Uterus (tissue), 2 donors: Measurements from ENCODE around the gene RIPOR3.

Source experiments
- POLR2A ChIP-seq, 2 donors: fragments of 450-650 bp; IDR thresholded peaks; one replicate each; pipeline ENCODE4 v1.6.1; 2016; ENCODE audit warnings: antibody characterized with exemption in 2 of 2, mild to moderate bottlenecking in 1 of 2, moderate library complexity in 1 of 2
- TF ChIP-seq, protein P1 (sequence below), 4 experiments: fragments of 200-600 bp in 2 of 4; fragments of 450-650 bp in 2 of 4; sonication (generic) in 2 of 4; IDR thresholded peaks; one replicate each; pipeline ENCODE4 v1.5.1; 2016 to 2019; ENCODE audit warnings: antibody characterized with exemption in 4 of 4, mild to moderate bottlenecking in 2 of 4, moderate library complexity in 1 of 4

DNA sequence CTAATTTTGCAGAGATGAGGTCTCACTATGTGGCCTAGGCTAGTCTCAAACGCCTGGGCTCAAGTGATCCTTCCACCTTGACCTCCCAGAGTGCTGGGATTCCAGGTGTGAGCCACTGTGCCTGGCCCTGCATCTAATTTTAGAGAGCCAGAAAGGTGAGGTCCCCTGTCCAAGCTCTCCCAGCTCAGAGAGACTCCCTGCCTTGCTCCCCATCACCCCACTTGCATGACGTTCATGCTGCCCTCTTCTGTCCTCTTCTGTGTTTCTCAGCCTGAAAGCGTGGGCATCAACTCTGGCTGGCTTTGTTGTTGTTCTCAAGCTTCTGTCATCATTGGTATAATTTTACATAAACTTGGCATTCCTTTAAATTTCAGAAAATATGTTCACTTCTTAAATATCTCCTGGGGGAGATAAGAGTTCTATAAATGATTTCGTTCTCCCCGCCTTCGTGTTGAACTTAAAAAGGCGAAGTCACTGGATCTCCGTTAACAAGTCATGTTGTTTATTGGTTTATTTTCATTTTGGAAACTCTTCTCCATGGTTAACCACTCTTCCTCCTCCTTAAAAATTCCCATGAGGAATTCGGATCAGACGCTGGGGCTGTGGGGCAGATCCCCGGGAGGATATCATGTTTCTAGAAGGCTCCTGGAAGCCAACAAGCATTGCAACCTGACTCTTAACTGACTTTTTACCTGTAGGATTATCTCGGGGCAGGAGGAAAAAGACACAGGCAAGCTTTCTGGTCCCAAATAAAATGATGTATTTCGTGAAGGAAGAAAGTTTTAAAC is 26.8 kb upstream of the RIPOR3 start:
- TF ChIP-seq, protein P1, sequence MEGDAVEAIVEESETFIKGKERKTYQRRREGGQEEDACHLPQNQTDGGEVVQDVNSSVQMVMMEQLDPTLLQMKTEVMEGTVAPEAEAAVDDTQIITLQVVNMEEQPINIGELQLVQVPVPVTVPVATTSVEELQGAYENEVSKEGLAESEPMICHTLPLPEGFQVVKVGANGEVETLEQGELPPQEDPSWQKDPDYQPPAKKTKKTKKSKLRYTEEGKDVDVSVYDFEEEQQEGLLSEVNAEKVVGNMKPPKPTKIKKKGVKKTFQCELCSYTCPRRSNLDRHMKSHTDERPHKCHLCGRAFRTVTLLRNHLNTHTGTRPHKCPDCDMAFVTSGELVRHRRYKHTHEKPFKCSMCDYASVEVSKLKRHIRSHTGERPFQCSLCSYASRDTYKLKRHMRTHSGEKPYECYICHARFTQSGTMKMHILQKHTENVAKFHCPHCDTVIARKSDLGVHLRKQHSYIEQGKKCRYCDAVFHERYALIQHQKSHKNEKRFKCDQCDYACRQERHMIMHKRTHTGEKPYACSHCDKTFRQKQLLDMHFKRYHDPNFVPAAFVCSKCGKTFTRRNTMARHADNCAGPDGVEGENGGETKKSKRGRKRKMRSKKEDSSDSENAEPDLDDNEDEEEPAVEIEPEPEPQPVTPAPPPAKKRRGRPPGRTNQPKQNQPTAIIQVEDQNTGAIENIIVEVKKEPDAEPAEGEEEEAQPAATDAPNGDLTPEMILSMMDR (IDR thresholded peaks at IDR 0.05), result peak in 3 of 4 experiments; percentile 10 to 22 (median 18)
- TF ChIP-seq POLR2A (IDR thresholded peaks at IDR 0.05), result no peak
